ENCODE data around the gene ANK3. TPM values are rescaled to one million over a fixed set of nuclear protein-coding genes. Genes with fewer than 3 reads are reported as not detected.

ANK3 gene
- total RNA-seq, 1 experiment from 2014 or later = 15.3 TPM

DNA sequence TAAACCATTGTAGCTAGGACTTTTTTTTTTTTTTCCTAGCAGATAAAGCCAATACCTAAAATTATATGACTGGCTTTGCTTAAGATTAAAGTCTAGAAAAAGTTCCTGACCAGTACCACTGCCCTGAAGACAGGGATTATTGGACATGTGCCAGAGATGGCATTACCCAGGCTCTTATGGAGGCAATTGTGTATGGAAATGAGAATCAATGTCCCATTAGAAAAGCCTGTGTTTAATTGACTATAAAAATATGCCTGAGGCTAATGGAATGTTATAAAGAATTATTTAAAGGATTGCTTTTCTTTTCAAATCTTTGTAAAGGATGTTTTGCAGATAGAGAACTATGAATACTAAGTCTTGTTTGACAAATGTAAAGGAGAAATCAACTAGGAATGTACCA, 196.7 kb downstream of the ANK3 start:
- Histone ChIP-seq H3K79me2 (ENCODE audit: insufficient read depth, low read length) (no peaks in the 10 kb centered on the region), H3K4me3 (replicated peaks in 1 of 2; ENCODE audit: low read depth in 1 of 2, low read length in 2 of 2) (no peak overlapping the region), H3K36me3 (ENCODE audit: control insufficient read depth in 1 of 2, insufficient read depth in 2 of 2, low read length in 2 of 2) (no peaks in the 10 kb centered on the region; a peak in 1 of 4 replicates), H3K9ac (ENCODE audit: low read length) (no peak overlapping the region), H3K4me1 (ENCODE audit: control insufficient read depth in 1 of 2, insufficient read depth in 2 of 2, low read length in 2 of 2) (no peaks in the 10 kb centered on the region), H2AFZ (ENCODE audit: low read depth, low read length, poor library complexity, severe bottlenecking) (no peak overlapping the region), H3K27me3 (ENCODE audit: insufficient read depth, low read length) (no peaks in the 10 kb centered on the region), H3K9me3 (ENCODE audit: control insufficient read depth in 1 of 2, insufficient read depth in 1 of 2, low read depth in 1 of 2, low read length in 2 of 2) (0 out of 4 replicates have a peak, but pooled peaks cover 0 to 3% of the 10 kb centered on the region in 2 experiments), H3K27ac (ENCODE audit: low read depth, low read length) (no peak overlapping the region), H3K9me2 (ENCODE audit: insufficient read depth) (no peaks in the 10 kb centered on the region), H3K4me2 (ENCODE audit: low read length) (no peak overlapping the region), H4K20me1 (ENCODE audit: insufficient read depth) (no peaks in the 10 kb centered on the region)
- ATAC-seq = no peak
- RAD21 ChIA-PET (ENCODE audit: low non-redundant PET in 1 of 2, low total read pairs in 2 of 2, uncharacterized antibody in 2 of 2, unreplicated experiment in 2 of 2) = no interaction called here
- CTCF ChIA-PET = interaction anchor here (1.6 kb wide), 1 partner anchor 11 kb away, joined by 3 read pairs; no protein-coding TSS in a partner anchor
- POLR2A ChIA-PET = no interaction called here
- no peak for DNase-seq (ENCODE audit: low read depth, low spot score)
- BruUV-seq (replicated peaks) = no TSS peak
- intact Hi-C loops (cut with micrococcal nuclease) = no loop called here
- no peak for TF ChIP-seq EGR1 (IDR thresholded peaks at IDR 0.05; ENCODE audit: low read depth)
- TF ChIP-seq POLR2AphosphoS5 (IDR thresholded peaks at IDR 0.05; ENCODE audit: low read depth, low read length) = no peak
- TF ChIP-seq YY1 (IDR thresholded peaks at IDR 0.05; ENCODE audit: extremely low read depth, insufficient replicate concordance, low read depth, low read length) = no peak
- no peak for TF ChIP-seq SP1 (IDR thresholded peaks at IDR 0.05; ENCODE audit: low read depth)
- no peak for TF ChIP-seq ZFX (IDR thresholded peaks at IDR 0.05)
- no peak for TF ChIP-seq SIN3A (IDR thresholded peaks at IDR 0.05; ENCODE audit: low read depth)
- TF ChIP-seq TCF7L2 (IDR thresholded peaks at IDR 0.05; ENCODE audit: borderline replicate concordance, extremely low read depth, insufficient read depth, insufficient read length) = no peak
- TF ChIP-seq POLR2A (IDR thresholded peaks at IDR 0.05; ENCODE audit: borderline replicate concordance, extremely low read depth, insufficient read depth, insufficient read length) = no peak
- no peak for TF ChIP-seq CEBPB (IDR thresholded peaks at IDR 0.05; ENCODE audit: low read depth)
- TF ChIP-seq CBX3 (IDR thresholded peaks at IDR 0.05; ENCODE audit: low read depth) = no peak
- TF ChIP-seq ZNF274 (IDR thresholded peaks at IDR 0.05; ENCODE audit: low read depth, low read length) = no peak
- no peak for TF ChIP-seq FOSL1 (IDR thresholded peaks at IDR 0.05; ENCODE audit: low read depth)
- no peak for TF ChIP-seq JUND (IDR thresholded peaks at IDR 0.05)
- no peak for TF ChIP-seq EZH2phosphoT487 (IDR thresholded peaks at IDR 0.05; ENCODE audit: borderline replicate concordance)
- no peak for TF ChIP-seq SRF (IDR thresholded peaks at IDR 0.05; ENCODE audit: low read depth)
- no peak for TF ChIP-seq ELF1 (IDR thresholded peaks at IDR 0.05; ENCODE audit: borderline replicate concordance, low read depth)
- TF ChIP-seq, protein P1, sequence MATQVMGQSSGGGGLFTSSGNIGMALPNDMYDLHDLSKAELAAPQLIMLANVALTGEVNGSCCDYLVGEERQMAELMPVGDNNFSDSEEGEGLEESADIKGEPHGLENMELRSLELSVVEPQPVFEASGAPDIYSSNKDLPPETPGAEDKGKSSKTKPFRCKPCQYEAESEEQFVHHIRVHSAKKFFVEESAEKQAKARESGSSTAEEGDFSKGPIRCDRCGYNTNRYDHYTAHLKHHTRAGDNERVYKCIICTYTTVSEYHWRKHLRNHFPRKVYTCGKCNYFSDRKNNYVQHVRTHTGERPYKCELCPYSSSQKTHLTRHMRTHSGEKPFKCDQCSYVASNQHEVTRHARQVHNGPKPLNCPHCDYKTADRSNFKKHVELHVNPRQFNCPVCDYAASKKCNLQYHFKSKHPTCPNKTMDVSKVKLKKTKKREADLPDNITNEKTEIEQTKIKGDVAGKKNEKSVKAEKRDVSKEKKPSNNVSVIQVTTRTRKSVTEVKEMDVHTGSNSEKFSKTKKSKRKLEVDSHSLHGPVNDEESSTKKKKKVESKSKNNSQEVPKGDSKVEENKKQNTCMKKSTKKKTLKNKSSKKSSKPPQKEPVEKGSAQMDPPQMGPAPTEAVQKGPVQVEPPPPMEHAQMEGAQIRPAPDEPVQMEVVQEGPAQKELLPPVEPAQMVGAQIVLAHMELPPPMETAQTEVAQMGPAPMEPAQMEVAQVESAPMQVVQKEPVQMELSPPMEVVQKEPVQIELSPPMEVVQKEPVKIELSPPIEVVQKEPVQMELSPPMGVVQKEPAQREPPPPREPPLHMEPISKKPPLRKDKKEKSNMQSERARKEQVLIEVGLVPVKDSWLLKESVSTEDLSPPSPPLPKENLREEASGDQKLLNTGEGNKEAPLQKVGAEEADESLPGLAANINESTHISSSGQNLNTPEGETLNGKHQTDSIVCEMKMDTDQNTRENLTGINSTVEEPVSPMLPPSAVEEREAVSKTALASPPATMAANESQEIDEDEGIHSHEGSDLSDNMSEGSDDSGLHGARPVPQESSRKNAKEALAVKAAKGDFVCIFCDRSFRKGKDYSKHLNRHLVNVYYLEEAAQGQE (IDR thresholded peaks at IDR 0.05; ENCODE audit: low read depth) = no peak
- TF ChIP-seq, protein P2, sequence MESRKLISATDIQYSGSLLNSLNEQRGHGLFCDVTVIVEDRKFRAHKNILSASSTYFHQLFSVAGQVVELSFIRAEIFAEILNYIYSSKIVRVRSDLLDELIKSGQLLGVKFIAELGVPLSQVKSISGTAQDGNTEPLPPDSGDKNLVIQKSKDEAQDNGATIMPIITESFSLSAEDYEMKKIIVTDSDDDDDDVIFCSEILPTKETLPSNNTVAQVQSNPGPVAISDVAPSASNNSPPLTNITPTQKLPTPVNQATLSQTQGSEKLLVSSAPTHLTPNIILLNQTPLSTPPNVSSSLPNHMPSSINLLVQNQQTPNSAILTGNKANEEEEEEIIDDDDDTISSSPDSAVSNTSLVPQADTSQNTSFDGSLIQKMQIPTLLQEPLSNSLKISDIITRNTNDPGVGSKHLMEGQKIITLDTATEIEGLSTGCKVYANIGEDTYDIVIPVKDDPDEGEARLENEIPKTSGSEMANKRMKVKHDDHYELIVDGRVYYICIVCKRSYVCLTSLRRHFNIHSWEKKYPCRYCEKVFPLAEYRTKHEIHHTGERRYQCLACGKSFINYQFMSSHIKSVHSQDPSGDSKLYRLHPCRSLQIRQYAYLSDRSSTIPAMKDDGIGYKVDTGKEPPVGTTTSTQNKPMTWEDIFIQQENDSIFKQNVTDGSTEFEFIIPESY (IDR thresholded peaks at IDR 0.05; ENCODE audit: extremely low read depth, insufficient replicate concordance, low read length) = no peak
- no peak for TF ChIP-seq EZH2 (IDR thresholded peaks at IDR 0.05)
- TF ChIP-seq, protein P3, sequence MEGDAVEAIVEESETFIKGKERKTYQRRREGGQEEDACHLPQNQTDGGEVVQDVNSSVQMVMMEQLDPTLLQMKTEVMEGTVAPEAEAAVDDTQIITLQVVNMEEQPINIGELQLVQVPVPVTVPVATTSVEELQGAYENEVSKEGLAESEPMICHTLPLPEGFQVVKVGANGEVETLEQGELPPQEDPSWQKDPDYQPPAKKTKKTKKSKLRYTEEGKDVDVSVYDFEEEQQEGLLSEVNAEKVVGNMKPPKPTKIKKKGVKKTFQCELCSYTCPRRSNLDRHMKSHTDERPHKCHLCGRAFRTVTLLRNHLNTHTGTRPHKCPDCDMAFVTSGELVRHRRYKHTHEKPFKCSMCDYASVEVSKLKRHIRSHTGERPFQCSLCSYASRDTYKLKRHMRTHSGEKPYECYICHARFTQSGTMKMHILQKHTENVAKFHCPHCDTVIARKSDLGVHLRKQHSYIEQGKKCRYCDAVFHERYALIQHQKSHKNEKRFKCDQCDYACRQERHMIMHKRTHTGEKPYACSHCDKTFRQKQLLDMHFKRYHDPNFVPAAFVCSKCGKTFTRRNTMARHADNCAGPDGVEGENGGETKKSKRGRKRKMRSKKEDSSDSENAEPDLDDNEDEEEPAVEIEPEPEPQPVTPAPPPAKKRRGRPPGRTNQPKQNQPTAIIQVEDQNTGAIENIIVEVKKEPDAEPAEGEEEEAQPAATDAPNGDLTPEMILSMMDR (IDR thresholded peaks at IDR 0.05 in 2 of 3, conservative IDR thresholded peaks at IDR 0.05 in 1 of 3; ENCODE audit: borderline replicate concordance in 1 of 3, insufficient read depth in 1 of 3, low read depth in 2 of 3, low read length in 2 of 3) = no peak
